ENCODE results near the gene SLIT3.

GRCh38 chr5:169183576-169183975 is 117.4 kb downstream of the SLIT3 start:
- TF ChIP-seq CTCF (IDR thresholded peaks at IDR 0.05) (no peak), EZH2 (IDR thresholded peaks at IDR 0.05) (no peak)
